H1 (cell line): ENCODE measurements around the gene GRB7. TPM values are rescaled to one million over a fixed set of nuclear protein-coding genes. Genes with fewer than 3 reads are reported as not detected.

Experiments
- CTCF ChIA-PET: fragments of 300-600 bp; sonication (Branson Sonifier 250); formaldehyde crosslinking; loops from one replicate; lab custom pipeline; 2021; ENCODE audit not compliant: partially characterized antibody; lab: Charles Lee
- POLR2A ChIA-PET: fragments of 300-600 bp; sonication (Branson Sonifier 250); formaldehyde crosslinking; loops from one replicate; lab custom pipeline; 2021; ENCODE audit warnings: inconsistent platforms; ENCODE audit not compliant: partially characterized antibody; lab: Charles Lee
- DNase-seq, 2 experiments: peaks; one replicate each; pipeline versions ENCODE4 v3.0.0 to v3.0.0-alpha.2; 2010 to 2022; ENCODE audit warnings: low spot score in 2 of 2, low read depth in 1 of 2, mixed read lengths in 1 of 2
- FAIRE-seq: peaks from 2 replicates; lab custom pipeline; 2011; peaks lifted over from hg19 to GRCh38; lab: Jason Lieb, UNC
- H2AFZ ChIP-seq: 2 replicates; pipeline ENCODE4 v1.8.1; 2012; ENCODE audit warnings: low read length, inconsistent platforms
- H2AK5ac ChIP-seq: 2 replicates; pipeline ENCODE4 v1.6.1; 2013; ENCODE audit warnings: low read depth, low read length
- H2BK120ac ChIP-seq: replicated peaks from 2 replicates; pipeline ENCODE3; 2013; ENCODE audit warnings: low read depth, low read length, inconsistent platforms
- H2BK12ac ChIP-seq: 2 replicates; pipeline ENCODE4 v1.6.1; 2013; ENCODE audit warnings: low read depth, low read length
- H2BK15ac ChIP-seq: 2 replicates; pipeline ENCODE4 v1.6.1; 2013; ENCODE audit warnings: low read length
- H2BK20ac ChIP-seq: 2 replicates; pipeline ENCODE4 v1.6.1; 2013; ENCODE audit warnings: low read length
- H2BK5ac ChIP-seq: 2 replicates; pipeline ENCODE4 v1.6.1; 2013; ENCODE audit warnings: low read depth, low read length
- H3K14ac ChIP-seq: 2 replicates; pipeline ENCODE4 v1.6.1; 2013; ENCODE audit warnings: inconsistent platforms; ENCODE audit not compliant: insufficient read length
- H3K18ac ChIP-seq: 2 replicates; pipeline ENCODE4 v1.6.1; 2013; ENCODE audit warnings: low read length; ENCODE audit errors: extremely low read depth
- H3K23ac ChIP-seq: 2 replicates; pipeline ENCODE4 v1.6.1; 2013; ENCODE audit warnings: inconsistent platforms; ENCODE audit not compliant: insufficient read length
- H3K23me2 ChIP-seq: 2 replicates; pipeline ENCODE4 v1.6.1; 2013; ENCODE audit warnings: low read depth, low read length
- H3K27ac ChIP-seq: 2 replicates; pipeline ENCODE4 v1.6.1; 2011; ENCODE audit warnings: low read depth, low read length, inconsistent platforms
- H3K27me3 ChIP-seq, 4 experiments: replicated peaks in 1 of 4; 1 replicate in 1 of 4; 2 replicates in 3 of 4; pipeline versions ENCODE4 v1.6.1 to v1.8.1; 2011 to 2013; ENCODE audit warnings: low read length in 3 of 4, mild to moderate bottlenecking in 3 of 4, inconsistent platforms in 2 of 4, mixed read lengths in 2 of 4, moderate library complexity in 1 of 4; ENCODE audit not compliant: control insufficient read depth in 3 of 4, insufficient read depth in 3 of 4; ENCODE audit errors: extremely low read depth in 1 of 4
- H3K36me3 ChIP-seq, 4 experiments: 2 replicates each; pipeline versions ENCODE4 v1.6.1 to v1.8.1; 2011 to 2013; ENCODE audit warnings: mild to moderate bottlenecking in 4 of 4, low read length in 3 of 4, moderate library complexity in 2 of 4, control low read depth in 1 of 4, inconsistent platforms in 1 of 4; ENCODE audit not compliant: insufficient read depth in 4 of 4, control insufficient read depth in 2 of 4
- H3K4ac ChIP-seq: replicated peaks from 2 replicates; pipeline ENCODE3; 2013; ENCODE audit warnings: low read length, low read depth, mixed read lengths, inconsistent platforms; ENCODE audit not compliant: insufficient read length
- H3K4me1 ChIP-seq, 4 experiments: replicated peaks in 1 of 4; 1 replicate in 1 of 4; 2 replicates in 3 of 4; pipeline versions ENCODE4 v1.6.1 to v1.8.1; 2011 to 2013; ENCODE audit warnings: low read length in 3 of 4, inconsistent platforms in 2 of 4, mixed read lengths in 1 of 4; ENCODE audit not compliant: insufficient read depth in 4 of 4, control insufficient read depth in 3 of 4
- H3K4me2 ChIP-seq, 2 experiments: 2 replicates each; pipeline versions ENCODE4 v1.6.1 to v1.8.1; 2011 to 2013; ENCODE audit warnings: low read depth in 2 of 2, low read length in 2 of 2, control low read depth in 1 of 2, inconsistent platforms in 1 of 2, mild to moderate bottlenecking in 1 of 2; ENCODE audit not compliant: insufficient read depth in 1 of 2
- H3K4me3 ChIP-seq, 4 experiments: fragments of 200-600, 300-600 bp in 1 of 4; sonication (generic), shearing (Covaris generic), sonication (Bioruptor Twin) in 1 of 4; 2 replicates each; pipeline versions ENCODE4 v1.5.1 to v1.8.1; 2011 to 2016; ENCODE audit warnings: low read length in 4 of 4, low read depth in 3 of 4, control low read depth in 2 of 4, inconsistent platforms in 2 of 4, mild to moderate bottlenecking in 2 of 4, mixed read lengths in 1 of 4, moderate library complexity in 1 of 4; ENCODE audit not compliant: insufficient read depth in 2 of 4; ENCODE audit errors: extremely low read depth in 1 of 4
- H3K56ac ChIP-seq: replicated peaks from 2 replicates; pipeline ENCODE3; 2013; ENCODE audit warnings: low read depth, mild to moderate bottlenecking, mixed read lengths, low read length, inconsistent platforms; ENCODE audit not compliant: insufficient read length
- H3K79me1 ChIP-seq: 2 replicates; pipeline ENCODE4 v1.6.1; 2013; ENCODE audit warnings: low read depth, low read length, control low read depth
- H3K79me2 ChIP-seq, 2 experiments: 2 replicates each; pipeline versions ENCODE4 v1.6.1 to v1.8.1; 2012 to 2013; ENCODE audit warnings: low read length in 2 of 2, mild to moderate bottlenecking in 2 of 2, inconsistent platforms in 1 of 2; ENCODE audit not compliant: insufficient read depth in 2 of 2, control insufficient read depth in 1 of 2
- H3K9ac ChIP-seq, 4 experiments: replicated peaks in 1 of 4; 1 replicate in 1 of 4; 2 replicates in 3 of 4; pipeline versions ENCODE4 v1.6.1 to v1.8.1; 2011 to 2013; ENCODE audit warnings: low read depth in 3 of 4, low read length in 3 of 4, control low read depth in 2 of 4, mild to moderate bottlenecking in 2 of 4, moderate library complexity in 2 of 4, inconsistent platforms in 1 of 4; ENCODE audit errors: extremely low read depth in 1 of 4
- H3K9me3 ChIP-seq, 2 experiments: 2 replicates each; pipeline versions ENCODE4 v1.6.1 to v1.8.1; 2012 to 2013; ENCODE audit warnings: mild to moderate bottlenecking in 2 of 2, moderate library complexity in 2 of 2, control low read depth in 1 of 2, inconsistent platforms in 1 of 2, low read depth in 1 of 2, low read length in 1 of 2, mixed read lengths in 1 of 2; ENCODE audit not compliant: insufficient read depth in 2 of 2
- H4K20me1 ChIP-seq, 2 experiments: replicated peaks in 1 of 2; 2 replicates each; pipeline versions ENCODE3 to v1.8.1; 2011 to 2013; ENCODE audit warnings: inconsistent platforms in 2 of 2, low read length in 2 of 2, mild to moderate bottlenecking in 1 of 2; ENCODE audit not compliant: insufficient read depth in 2 of 2, control insufficient read depth in 1 of 2
- H4K5ac ChIP-seq: 2 replicates; pipeline ENCODE4 v1.6.1; 2013; ENCODE audit warnings: low read length, low read depth, mixed read lengths, inconsistent platforms; ENCODE audit not compliant: insufficient read length
- H4K8ac ChIP-seq: 2 replicates; pipeline ENCODE4 v1.8.0; 2013; ENCODE audit warnings: mild to moderate bottlenecking, moderate library complexity, low read length, inconsistent platforms; ENCODE audit not compliant: insufficient read depth; ENCODE audit errors: extremely low read depth
- H4K91ac ChIP-seq: replicated peaks from 2 replicates; pipeline ENCODE3; 2013; ENCODE audit warnings: low read length, mixed read lengths, inconsistent platforms; ENCODE audit not compliant: insufficient read length
- BCL11A ChIP-seq, 2 experiments: IDR thresholded peaks; one replicate each; pipeline ENCODE4 v1.6.1; 2011; ENCODE audit warnings: low read depth in 2 of 2, low read length in 2 of 2, mild to moderate bottlenecking in 2 of 2
- CBX8 ChIP-seq: fragments of 300-800, 300-1000 bp; sonication (generic); IDR thresholded peaks from 2 replicates; pipeline ENCODE4 v1.7.1; 2016; ENCODE audit warnings: low read depth, low read length, borderline replicate concordance
- GABPA ChIP-seq: IDR thresholded peaks from 2 replicates; pipeline ENCODE4 v1.6.1; 2011; ENCODE audit warnings: mild to moderate bottlenecking, low read length, moderate library complexity, borderline replicate concordance; ENCODE audit not compliant: insufficient read depth
- NRF1 ChIP-seq: IDR thresholded peaks from 2 replicates; pipeline ENCODE4 v1.6.1; 2011; ENCODE audit warnings: mild to moderate bottlenecking, low read depth, low read length, improper control_type of control experiment
- WGBS, 2 experiments: shearing (Covaris generic) in 1 of 2; methylation state at CpG; one replicate each; pipeline versions ENCODE4 v1.1.6 to v1.1.7; 2013 to 2015; ENCODE audit warnings: low lambda C conversion rate in 2 of 2, mixed read lengths in 2 of 2, inconsistent platforms in 1 of 2, low coverage in 1 of 2, missing lambda C conversion rate in 1 of 2; ENCODE audit not compliant: insufficient replicate concordance in 2 of 2, insufficient coverage in 1 of 2, insufficient read length in 1 of 2; ENCODE audit errors: extremely low coverage in 1 of 2, missing lambda C conversion rate in 1 of 2; 5-methylcytosine and 5-hydroxymethylcytosine counted together
- polyA plus RNA-seq, 7 experiments: library from polyadenylated mRNA; depleted of rRNA in 3 of 7; stranded (reverse) in 5 of 7; unstranded in 2 of 7; fragments of >200 nt in 5 of 7; fragments of 200-250 nt in 2 of 7; gene quantifications; 1 replicate in 5 of 7; 2 replicates in 1 of 7; 4 replicates in 1 of 7; pipeline versions ENCODE4 v1.2.1 to v1.2.3, GENCODE V29; 2011 to 2013; ENCODE audit warnings: missing spikeins in 2 of 7, mixed read lengths in 2 of 7
- total RNA-seq: library from RNA; stranded (reverse); fragmentation: NEBNext Ultra II Directional; extraction: Animal tissue kit (Norgen Biotek cat#: 25700); gene quantifications from 2 replicates; pipeline ENCODE4 v1.2.1, GENCODE V29; 2021

The GRB7 gene
- total and polyA plus RNA-seq, 2 of the 8 experiments (the other 6 are each of a cell fraction or from before 2014, with no cell fraction given) = 32.2 to 41.5 TPM

GRCh38 chr17:39711851-39712250, 25.9 kb upstream of the GRB7 start:
- peaks cover 41 to 93% (median 76%) of the 10 kb centered on the region in 4 experiments for H3K36me3 ChIP-seq
- no peaks in the 10 kb centered on the region for H3K9me3 ChIP-seq
- H4K91ac ChIP-seq = no peak overlapping the region
- H3K18ac ChIP-seq = no peak overlapping the region
- no peak overlapping the region for H3K4me3 ChIP-seq
- no peak overlapping the region for H2BK120ac ChIP-seq
- H3K9ac ChIP-seq = no peak overlapping the region
- no peaks in the 10 kb centered on the region for H3K23me2 ChIP-seq
- TF ChIP-seq GABPA = no peak
- TF ChIP-seq CBX8 = no peak
- no peak for TF ChIP-seq NRF1
- no peak for TF ChIP-seq BCL11A (IDR thresholded peaks at IDR 0.05; ENCODE audit: low read depth in 2 of 2, low read length in 2 of 2)
- H2BK20ac ChIP-seq = no peak overlapping the region
- H3K4me1 ChIP-seq = no peaks in the 10 kb centered on the region; a peak in 2 of 7 replicates
- peaks cover 4% of the 10 kb centered on the region for H3K79me1 ChIP-seq
- FAIRE-seq = no peak
- no peak overlapping the region for H3K23ac ChIP-seq
- no peak overlapping the region for H2BK15ac ChIP-seq
- no peaks in the 10 kb centered on the region for H3K27me3 ChIP-seq
- no peak overlapping the region for H2BK12ac ChIP-seq
- H2BK5ac ChIP-seq = no peak overlapping the region
- WGBS, 2 experiments = 94% methylated on average over 10 of the region's 10 CpGs; no CpG with 5 or more reads in 1 of the 2 experiments
- POLR2A ChIA-PET = interaction anchor here (0.9 to 4.0 kb wide), 3 partner anchors 18 to 330 kb away, joined by 3 to 19 read pairs (median 6); partner anchors contain the start of genes MIEN1 and PGAP3
- H4K5ac ChIP-seq = no peak overlapping the region
- H4K8ac ChIP-seq = no peak overlapping the region
- no peak overlapping the region for H2AFZ ChIP-seq
- no peak for DNase-seq
- no peak overlapping the region for H2AK5ac ChIP-seq
- CTCF ChIA-PET = interaction anchor here (0.9 to 52.4 kb wide), 3 partner anchors 18 to 78 kb away, joined by 3 to 1885 read pairs (median 5); partner anchors contain the start of genes PNMT, PPP1R1B and STARD3
- no peak overlapping the region for H3K14ac ChIP-seq
- no peak overlapping the region for H3K56ac ChIP-seq
- no peak overlapping the region for H3K4ac ChIP-seq
- no peak overlapping the region for H3K27ac ChIP-seq
- peaks cover 0 to 35% of the 10 kb centered on the region in 2 experiments; a peak in 2 of 4 replicates for H3K79me2 ChIP-seq
- no peak overlapping the region for H3K4me2 ChIP-seq
- peaks cover 22 to 30% of the 10 kb centered on the region in 2 experiments for H4K20me1 ChIP-seq
